HG03520 (cell line): ENCODE measurements around the gene TMEM125.

Experiments used
- ATAC-seq: cut with Tn5 transposase; IDR thresholded peaks from one replicate; pipeline ENCODE4 v1.9.1; 2021; ENCODE audit warnings: mild to moderate bottlenecking, moderate library complexity; ENCODE audit not compliant: unreplicated experiment

The TMEM125 gene

DNA sequence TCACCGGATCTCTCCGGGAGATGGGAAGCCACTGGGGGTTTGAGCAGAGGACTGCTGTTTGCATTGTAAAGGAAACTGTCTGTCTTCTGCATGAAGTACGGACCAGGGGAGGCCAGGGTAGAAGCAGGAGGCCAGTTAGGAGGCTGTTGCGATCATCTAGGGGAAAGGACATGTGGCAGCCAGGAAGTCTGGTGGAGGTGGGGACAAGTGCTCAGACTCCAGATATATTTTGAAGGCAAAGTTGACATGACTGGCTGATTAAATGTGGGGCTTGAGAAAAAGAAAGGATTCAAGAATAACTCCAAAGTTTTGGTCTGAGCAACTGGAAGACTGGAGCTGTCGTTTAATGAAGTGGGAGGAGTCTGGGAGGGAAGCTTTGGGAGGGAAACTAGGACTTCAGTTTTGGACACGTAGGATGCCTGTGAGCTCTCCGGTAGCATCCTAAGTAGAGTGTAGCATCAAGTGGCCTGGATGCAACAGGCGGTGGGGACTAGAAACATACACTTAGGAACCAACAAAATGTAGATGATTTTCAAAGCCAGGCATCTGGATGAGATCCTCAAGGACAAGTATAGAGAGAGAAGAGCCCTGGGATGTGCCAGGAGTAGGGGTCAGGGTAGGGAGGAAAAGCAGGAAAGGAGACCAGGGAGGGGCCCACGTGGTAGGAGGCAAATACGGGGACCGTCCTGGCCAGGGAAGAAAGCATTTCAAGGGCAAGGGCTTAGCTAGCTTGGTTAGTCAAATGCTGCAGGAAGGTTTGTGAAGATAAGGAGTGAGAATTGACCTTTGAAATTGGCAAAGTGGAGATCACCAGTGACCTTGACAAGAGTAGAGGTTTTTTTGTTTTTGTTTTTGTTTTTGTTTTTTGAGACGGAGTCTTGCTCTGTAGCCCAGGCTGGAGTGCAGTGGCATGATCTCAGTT is 19.3 kb downstream of the TMEM125 start:
- ATAC-seq: no peak

DNA sequence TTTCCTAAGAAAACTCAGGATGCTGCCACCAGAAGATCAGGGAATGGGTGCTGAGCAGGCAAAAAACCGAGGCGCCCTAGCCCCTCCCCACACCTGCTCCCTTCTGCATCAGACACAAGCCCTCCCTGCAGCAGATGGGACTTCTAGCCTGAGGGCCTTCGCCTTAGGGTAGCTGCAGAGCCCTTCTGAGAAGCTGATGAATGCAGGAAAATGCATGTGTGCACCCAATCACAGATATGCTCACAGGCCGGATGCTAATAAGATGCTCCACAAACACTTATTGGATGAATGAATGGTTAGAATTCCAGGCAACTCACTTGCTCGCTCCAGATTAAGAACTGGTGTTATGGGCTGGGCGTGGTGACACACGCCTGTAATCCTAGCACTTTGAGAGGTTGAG is 22.4 kb downstream of the TMEM125 start:
- no peak for ATAC-seq

DNA sequence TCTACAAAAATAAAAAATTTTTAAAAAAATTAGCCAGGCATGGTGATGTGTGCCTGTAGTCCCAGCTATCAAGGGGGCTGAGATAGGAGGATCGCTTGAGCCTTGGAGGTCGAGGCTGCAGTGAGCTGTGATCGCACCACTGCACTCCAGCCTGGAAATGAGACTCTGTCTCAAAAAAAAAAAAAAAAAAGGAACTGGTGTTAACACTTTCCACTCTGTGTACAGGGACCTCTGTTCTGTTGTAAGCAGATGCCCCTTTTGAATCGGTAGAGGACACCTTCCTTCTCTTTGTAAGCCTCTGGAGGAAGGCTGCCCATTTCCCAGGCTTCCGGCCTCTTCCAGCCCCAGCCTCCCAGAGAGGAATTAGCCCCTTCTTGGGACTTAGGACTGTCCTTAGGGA is 22.9 kb downstream of the TMEM125 start:
- ATAC-seq: no peak

DNA sequence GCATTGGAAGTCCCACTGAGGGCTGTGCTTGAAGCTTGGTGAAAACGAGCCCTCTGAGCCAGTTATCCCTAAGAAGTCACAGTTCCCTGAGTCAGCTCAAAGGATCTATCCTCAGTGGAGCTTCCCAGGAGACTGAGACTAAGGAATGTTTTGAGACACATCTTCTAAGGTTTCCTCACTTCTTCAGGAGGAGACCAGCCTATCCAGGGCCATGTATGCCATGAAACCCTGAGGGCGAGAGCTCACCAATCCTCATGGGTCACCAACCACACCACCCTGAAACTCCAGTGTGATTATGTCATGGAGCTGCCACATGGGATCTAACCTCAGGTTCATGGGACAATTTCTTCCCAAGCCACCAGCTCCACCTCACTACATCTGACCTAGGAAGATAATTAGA is 23.4 kb downstream of the TMEM125 start:
- no peak for ATAC-seq

DNA sequence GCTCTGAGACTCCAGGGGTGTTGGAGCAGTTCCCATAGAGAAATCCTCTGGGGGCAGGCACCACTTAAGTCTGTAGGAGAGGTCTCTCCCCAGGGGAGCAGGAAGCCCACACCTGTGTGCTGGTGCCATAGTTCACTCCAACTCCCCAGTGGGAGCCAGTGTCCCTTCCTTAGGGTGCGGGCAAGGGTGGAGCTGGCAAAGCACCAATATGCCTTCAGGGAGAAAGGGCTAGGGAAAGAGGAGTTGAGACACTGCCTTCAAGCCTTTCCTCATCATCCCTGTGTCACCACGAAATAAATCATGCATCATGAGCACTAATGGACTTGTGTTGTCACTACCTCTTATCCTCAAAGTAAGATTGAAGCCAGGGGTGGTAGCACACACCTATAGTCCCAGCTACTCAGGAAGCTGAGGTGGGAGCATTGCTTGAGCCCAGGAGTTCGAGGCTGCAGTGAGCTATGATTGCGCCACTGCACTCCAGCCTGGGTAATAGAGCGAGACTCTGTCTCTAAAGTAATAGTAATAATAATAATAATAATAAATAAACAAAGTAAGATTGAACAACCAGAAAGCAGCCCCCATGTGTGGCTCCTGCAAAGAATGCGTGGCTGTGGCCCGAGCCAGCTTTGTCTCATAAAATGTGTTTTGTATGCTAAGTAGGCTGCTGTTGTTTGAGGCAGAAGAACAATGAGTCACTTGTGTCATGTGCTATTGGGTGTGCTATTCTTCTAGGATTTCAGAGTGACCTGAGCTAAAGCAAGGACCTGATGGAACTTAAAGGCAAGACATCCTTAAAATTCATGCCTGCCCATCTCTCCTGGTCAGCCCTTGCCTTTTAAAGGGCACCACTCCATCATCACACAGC is 24.3 kb downstream of the TMEM125 start:
- no peak for ATAC-seq

DNA sequence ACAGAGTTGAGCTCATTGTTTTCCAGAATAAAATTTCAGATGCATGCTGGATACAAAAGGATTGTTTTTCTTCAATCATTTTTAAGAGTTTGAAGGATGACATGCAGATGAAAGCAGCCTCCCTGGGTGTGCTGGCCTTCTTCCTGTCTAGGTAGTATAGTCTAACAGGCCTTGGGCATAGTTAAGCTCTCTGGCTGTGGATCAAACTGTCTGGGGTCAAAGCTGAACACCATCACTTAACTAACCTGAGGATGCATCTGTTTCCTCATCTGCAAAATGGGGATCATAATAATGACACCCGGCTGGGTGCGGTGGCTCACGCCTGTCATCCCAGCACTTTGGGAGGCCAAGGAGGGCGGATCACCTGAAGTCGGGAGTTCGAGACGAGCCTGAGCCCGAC is 25.0 kb downstream of the TMEM125 start:
- no peak for ATAC-seq

DNA sequence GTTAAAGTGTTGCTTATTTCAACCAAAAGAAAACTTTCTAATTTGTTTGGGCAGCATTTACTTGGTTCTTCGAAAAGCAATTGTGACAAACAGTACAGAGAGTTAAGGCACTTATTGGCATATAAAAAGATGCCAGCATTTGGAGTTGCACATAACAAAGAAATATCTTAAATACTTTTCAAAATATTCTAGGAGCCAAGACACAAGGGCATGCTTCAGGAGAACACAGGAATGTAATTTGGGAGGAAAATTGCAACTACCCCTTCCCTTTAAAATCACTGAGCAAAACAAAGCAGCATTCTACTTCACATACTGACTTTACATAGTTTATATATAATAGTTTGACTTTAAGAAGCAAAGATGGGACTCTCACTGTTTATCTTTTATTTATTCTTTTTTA is 26.4 kb downstream of the TMEM125 start:
- no peak for ATAC-seq

DNA sequence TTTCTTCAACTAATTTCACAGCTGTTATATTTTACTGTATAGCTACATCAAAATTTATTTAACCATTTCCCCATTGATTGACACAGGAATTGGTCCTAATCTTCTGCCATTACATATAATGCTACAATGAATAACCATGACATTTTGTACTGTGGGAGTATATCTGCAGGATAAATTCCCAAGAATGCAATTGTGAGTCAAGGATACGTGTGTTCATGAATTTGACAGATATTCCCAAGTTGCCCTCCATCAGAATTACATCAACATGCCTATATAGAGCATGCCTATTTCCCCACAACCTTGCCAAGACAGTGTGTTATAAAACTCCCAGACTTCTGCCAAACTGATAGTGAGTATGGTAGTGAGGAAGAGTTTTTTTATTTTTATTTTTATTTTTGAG is 28.3 kb downstream of the TMEM125 start:
- no peak for ATAC-seq

DNA sequence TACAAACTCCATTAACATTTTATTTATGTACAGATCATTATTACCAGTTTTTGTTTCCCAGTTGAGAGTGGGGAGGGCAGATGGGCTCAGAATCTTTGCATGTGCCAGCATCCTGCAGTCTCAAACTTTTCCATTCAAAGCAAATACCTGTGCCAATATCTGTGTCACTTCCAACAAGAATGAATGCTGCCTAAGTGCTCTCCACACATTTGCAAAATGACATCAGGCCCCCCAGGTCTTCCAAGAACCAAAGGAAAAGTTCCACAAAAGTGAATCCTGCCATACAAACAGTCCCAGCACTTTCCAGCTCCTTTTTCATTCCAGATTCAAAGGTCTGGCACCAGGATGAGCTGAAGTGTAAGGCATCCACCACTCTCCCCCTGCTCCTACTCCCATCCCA is 29.3 kb downstream of the TMEM125 start:
- ATAC-seq: no peak

DNA sequence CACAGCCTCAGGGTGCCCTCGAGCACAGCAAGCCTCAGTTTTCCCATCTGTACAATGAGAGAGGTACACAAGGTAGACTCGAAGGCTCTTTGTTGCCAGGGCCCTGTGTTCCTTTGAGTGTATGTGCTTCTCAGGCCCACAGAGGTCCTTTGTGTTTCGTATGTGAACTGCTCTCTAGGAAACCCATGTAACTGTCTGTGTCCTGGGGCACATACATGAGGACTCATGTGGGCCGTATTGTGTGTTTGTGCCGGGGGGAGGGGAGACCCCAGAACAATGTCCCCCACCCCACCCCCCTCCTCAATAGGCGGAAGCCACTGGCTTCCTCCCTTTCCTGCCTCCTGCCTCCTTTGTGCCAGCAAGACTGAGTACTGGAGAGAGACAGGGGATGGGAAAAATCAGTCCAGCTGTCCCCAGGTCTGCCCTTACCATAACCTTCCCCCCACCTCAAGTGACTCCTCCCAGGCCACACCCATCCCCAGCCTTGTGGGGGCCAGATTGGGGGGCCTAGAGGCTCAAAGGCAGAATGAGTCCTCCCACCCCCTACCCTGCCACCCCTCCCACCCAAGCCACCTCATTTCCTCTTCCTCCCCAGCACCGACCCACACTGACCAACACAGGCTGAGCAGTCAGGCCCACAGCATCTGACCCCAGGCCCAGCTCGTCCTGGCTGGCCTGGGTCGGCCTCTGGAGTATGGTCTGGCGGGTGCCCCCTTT is 30.8 kb downstream of the TMEM125 start, which contains the start of gene TIE1:
Gene TIE1 (plus strand): TSS at position 605 of the 717 bp plus-strand sequence. CDS start 90 bp downstream, at position 695.
- no peak for ATAC-seq

DNA sequence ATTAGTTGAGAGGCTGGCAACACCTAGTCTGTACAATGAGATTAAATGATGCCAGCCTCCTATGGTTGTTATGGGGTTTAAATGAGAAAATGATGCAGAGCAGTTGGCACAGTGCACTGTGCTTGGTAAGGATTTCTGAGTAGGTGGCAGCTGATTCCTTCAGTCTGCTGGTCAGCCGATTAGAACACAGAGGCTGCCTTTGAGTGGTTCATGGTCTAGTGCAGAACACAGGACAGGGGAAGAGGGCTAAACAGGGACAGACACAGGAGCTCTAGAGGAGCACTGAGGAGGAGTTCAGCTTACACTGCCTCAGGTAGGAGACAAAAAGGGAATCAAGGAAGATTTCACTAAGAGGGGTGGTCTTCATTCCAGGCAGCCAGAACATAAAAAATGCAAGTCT is 32.4 kb downstream of the TMEM125 start:
- no peak for ATAC-seq

DNA sequence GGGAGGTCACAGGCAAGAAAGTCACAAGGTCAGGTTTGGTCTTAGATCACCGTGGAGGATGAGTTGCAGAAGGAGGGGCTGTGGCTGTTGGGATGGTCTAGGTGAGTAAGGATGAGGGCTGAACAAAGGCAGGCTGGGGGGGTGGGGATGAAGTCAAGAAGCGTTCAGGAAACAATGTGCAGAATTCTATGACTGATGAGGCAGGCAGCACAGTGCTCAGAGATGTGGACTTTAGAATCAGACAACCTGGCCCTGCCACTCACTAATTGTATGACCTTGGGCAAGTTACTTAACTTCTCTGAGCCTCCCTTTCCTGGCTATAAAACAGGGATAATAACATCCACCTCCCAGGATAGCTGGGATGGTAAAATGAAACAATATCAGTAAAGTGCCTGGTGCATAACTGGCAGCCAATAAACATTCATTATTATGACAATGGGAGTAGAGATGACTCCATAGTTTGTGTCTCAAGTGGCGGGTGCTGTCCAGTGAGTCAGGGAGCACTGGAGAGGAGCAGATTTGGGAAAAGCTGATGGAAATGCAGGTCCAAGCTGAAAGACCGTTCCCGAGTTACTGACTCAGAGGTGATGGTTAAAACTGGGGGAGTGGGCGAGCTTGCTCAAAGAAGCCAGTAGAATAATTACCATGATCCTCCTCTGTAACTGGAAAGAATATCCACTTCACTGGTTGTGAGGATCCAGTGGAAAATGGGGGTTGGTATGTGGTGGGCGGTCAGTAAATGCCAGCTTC is 33.1 kb downstream of the TMEM125 start:
- ATAC-seq: no peak

DNA sequence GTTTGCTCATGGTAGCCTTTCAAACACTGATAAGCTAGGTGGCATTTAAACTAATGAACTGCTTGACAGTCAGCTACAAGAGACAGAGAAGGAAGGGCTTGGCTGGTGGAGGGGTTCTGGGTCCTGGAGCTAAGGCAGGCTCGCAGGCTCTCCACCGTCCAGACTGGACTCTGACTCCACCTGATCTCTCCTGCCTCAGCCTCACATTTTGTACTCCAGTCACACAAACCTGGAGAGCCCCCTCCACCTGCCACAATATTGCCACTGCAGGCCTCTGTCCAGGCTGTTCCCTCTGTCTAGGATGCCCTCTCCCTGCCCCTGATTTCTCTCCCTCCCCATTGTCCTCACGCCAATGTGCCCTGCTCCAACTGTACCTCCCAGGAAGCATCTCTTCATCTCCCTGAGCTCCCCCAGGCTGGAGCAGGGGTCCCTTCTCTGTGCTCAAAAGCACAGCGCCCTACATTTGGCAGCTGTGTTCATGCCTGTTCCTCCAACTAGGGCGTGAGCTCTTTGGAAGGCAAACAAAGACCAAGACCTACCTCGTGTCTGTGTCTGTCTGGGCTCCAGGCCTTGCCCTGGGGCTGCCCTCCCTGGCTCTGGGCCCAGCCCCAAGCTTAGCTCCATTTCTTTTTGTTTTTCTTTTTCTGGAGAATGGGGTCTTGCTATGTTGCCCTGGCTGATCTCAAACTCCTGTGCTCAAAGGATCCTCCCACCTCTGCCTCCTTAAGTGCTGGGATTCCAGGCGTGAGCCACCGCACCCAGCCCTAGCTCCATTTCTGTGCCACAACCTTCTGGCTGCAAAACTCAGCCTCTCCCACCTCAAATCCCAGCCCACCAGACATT is 33.9 kb downstream of the TMEM125 start:
- ATAC-seq: no peak

DNA sequence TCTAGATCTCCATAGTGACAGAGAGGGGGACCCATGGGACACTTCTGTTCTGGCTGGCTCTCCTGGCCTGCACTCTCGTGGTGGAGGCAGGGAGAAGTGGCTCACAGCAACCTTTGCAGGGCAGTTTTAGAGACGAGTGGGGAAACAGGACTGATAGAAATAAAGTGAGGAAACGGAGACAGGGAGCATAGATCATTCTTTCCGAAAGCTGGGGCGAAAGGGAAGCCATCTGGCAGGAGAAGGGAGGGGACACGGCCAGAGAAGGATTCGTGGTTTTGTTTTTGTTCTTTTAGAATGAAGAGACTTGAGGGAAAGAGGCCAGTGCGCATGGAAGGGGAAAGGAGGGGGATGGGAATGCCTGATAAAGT is 34.5 kb downstream of the TMEM125 start:
- no peak for ATAC-seq

DNA sequence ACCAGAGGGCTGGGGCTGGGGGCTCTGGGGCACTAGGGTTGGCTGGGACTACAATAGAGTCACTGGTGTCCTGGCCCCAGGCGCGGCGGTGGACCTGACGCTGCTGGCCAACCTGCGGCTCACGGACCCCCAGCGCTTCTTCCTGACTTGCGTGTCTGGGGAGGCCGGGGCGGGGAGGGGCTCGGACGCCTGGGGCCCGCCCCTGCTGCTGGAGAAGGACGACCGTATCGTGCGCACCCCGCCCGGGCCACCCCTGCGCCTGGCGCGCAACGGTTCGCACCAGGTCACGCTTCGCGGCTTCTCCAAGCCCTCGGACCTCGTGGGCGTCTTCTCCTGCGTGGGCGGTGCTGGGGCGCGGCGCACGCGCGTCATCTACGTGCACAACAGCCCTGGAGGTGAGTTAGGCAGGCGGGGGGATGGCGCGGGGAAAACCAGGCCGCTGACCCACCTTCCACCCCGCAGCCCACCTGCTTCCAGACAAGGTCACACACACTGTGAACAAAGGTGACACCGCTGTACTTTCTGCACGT is 35.1 kb downstream of the TMEM125 start:
- ATAC-seq: no peak

DNA sequence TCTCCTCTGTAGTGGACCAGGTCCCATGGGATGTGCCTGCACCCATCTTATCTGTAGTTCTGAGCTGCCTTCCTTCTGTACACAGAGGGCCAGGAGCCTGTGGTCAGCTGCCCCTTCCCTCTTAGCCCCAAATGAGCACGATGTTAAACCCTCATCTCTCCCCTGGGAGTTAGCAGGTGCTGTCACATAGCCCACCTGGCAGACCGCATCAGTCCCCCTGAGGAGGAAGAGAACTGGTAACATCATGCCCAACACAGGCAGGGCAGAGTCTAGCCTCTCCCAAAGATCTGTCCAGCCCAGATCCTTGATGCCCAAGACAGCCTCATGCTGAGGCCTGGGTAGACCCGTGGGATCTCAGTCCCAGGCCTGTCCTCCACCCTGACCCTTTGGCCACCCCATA is 35.7 kb downstream of the TMEM125 start:
- no peak for ATAC-seq

DNA sequence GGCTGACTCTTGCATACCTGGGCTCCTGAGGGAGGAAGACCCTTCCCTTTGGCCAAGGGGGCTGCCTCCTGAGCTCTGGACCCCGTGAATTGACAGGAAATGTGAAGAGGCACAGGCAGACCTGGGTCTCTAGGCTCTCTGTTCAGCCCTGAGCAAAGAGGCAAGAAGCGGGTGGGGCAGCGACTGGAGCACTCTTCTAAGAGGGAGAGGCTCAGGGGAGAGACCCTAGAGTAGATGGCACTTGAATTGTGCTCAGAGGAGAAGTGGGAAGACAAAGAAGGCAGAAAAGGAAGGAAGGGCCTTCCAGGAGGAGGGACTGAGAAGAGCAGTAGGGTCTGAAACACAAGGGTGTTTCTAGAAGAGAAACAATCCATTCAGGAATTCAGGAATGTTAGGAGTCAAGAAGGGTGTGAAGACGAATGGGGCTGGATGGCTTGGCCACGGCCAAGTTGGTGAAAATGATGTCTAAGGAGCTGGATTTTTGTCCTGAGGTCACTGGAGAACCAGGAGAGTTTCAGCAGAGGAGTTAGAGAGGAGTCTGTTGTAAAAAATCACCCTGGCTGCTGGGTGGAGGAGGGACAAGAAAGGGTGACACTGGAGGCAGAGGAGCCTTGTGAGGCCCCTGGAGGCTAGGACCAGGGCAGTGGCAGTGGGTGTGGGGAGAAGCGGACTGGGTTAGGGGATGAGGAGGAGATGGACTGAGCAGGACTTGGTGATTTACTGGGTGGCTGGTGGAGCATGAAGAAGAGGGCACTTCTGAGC is 36.3 kb downstream of the TMEM125 start:
- no peak for ATAC-seq

DNA sequence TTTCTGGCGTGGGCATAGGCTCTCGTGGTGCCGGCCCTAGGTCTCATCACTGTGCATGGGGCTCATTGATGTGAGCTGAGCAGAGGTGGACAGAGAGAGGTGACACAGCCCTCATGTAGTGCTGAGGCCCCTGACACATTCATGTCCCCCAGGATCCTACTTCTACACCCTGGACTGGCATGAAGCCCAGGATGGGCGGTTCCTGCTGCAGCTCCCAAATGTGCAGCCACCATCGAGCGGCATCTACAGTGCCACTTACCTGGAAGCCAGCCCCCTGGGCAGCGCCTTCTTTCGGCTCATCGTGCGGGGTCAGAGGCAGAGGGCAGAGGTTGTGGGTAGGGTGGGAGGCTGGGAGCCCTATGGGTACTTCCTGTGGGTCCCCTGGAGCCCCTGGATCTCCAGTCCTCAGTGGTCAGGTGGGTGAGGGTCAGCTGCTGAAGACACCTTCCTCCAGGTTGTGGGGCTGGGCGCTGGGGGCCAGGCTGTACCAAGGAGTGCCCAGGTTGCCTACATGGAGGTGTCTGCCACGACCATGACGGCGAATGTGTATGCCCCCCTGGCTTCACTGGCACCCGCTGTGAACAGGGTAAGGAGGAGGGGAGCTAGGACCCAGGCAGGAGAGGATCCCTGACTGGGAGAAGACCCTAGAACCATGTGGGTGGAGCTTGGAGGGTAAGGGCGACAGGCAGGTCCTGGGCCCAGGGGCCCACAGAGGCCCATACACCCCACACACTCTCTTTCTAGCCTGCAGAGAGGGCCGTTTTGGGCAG is 37.1 kb downstream of the TMEM125 start:
- ATAC-seq: no peak
